Keratinocyte (primary cell): Measurements from ENCODE around the gene LMBR1.

Experiments used
- CTCF ChIP-seq, 3 experiments: IDR thresholded peaks in 1 of 3; conservative IDR thresholded peaks in 1 of 3; optimal IDR thresholded peaks in 1 of 3; 2 replicates in 2 of 3; 3 replicates in 1 of 3; pipeline versions ENCODE3 to v1.5.1; 2011; ENCODE audit warnings: low read length in 3 of 3, mild to moderate bottlenecking in 3 of 3, moderate library complexity in 2 of 3, control low read depth in 1 of 3, inconsistent platforms in 1 of 3; ENCODE audit not compliant: insufficient read depth in 2 of 3; ENCODE audit errors: extremely low read depth in 1 of 3
- EZH2 ChIP-seq: IDR thresholded peaks from one replicate; pipeline ENCODE4 v1.6.1; 2012; ENCODE audit warnings: inconsistent platforms, mild to moderate bottlenecking, low read length, moderate library complexity

- TF ChIP-seq CTCF (optimal IDR thresholded peaks at IDR 0.05 in 1 of 3, IDR thresholded peaks at IDR 0.05 in 1 of 3, conservative IDR thresholded peaks at IDR 0.05 in 1 of 3; ENCODE audit: extremely low read depth in 1 of 3, insufficient read depth in 2 of 3, low read length in 3 of 3), result no peak
- TF ChIP-seq EZH2, result no peak
These were observed 170.7 kb downstream of the LMBR1 start for GRCh38 chr7:156722043-156722826.
